Trophoblast cell (in vitro differentiated cells and primary cell): ENCODE measurements around the gene SPTB.

Experiments
- DNase-seq, 2 donors: peaks; one replicate each; pipeline ENCODE4 v3.0.0-alpha.2; 2016
- H2AFZ ChIP-seq: 2 replicates; pipeline ENCODE4 v1.6.1; 2013; ENCODE audit warnings: low read length, moderate library complexity, mild to moderate bottlenecking; ENCODE audit not compliant: insufficient read depth, poor library complexity
- H2AK5ac ChIP-seq: 2 replicates; pipeline ENCODE4 v1.6.1; 2013; ENCODE audit warnings: mild to moderate bottlenecking, low read length
- H2BK120ac ChIP-seq: 2 replicates; pipeline ENCODE4 v1.6.1; 2013; ENCODE audit warnings: low read length, mild to moderate bottlenecking, moderate library complexity; ENCODE audit not compliant: insufficient read depth, poor library complexity
- H2BK12ac ChIP-seq: 2 replicates; pipeline ENCODE4 v1.6.1; 2013; ENCODE audit warnings: mild to moderate bottlenecking, low read length, moderate library complexity
- H2BK5ac ChIP-seq: 2 replicates; pipeline ENCODE4 v1.6.1; 2013; ENCODE audit warnings: low read length, low read depth, moderate library complexity, mild to moderate bottlenecking; ENCODE audit not compliant: poor library complexity
- H3K14ac ChIP-seq: 2 replicates; pipeline ENCODE4 v1.6.1; 2013; ENCODE audit warnings: mild to moderate bottlenecking, low read length
- H3K18ac ChIP-seq: 2 replicates; pipeline ENCODE4 v1.6.1; 2013; ENCODE audit warnings: mild to moderate bottlenecking, low read length
- H3K23ac ChIP-seq: 2 replicates; pipeline ENCODE4 v1.6.1; 2013; ENCODE audit warnings: low read length
- H3K27ac ChIP-seq: 2 replicates; pipeline ENCODE4 v1.5.1; 2013; ENCODE audit warnings: low read depth, mild to moderate bottlenecking, inconsistent platforms, low read length, moderate library complexity
- H3K27me3 ChIP-seq: 2 replicates; pipeline ENCODE4 v1.6.1; 2013; ENCODE audit warnings: inconsistent platforms, mild to moderate bottlenecking, low read length, moderate library complexity; ENCODE audit not compliant: insufficient read depth
- H3K36me3 ChIP-seq, 2 experiments: 1 replicate in 1 of 2; 2 replicates in 1 of 2; pipeline ENCODE4 v1.6.1; 2013; ENCODE audit warnings: low read length in 2 of 2, mild to moderate bottlenecking in 2 of 2, moderate library complexity in 1 of 2; ENCODE audit not compliant: insufficient read depth in 2 of 2, control insufficient read depth in 1 of 2
- H3K4ac ChIP-seq: 2 replicates; pipeline ENCODE4 v1.6.1; 2013; ENCODE audit warnings: low read depth, mild to moderate bottlenecking, low read length, moderate library complexity
- H3K4me1 ChIP-seq, 2 experiments: 1 replicate in 1 of 2; 2 replicates in 1 of 2; pipeline ENCODE4 v1.6.1; 2013; ENCODE audit warnings: low read length in 2 of 2, mild to moderate bottlenecking in 2 of 2, moderate library complexity in 1 of 2; ENCODE audit not compliant: insufficient read depth in 2 of 2, control insufficient read depth in 1 of 2
- H3K4me2 ChIP-seq: 2 replicates; pipeline ENCODE4 v1.6.1; 2013; ENCODE audit warnings: inconsistent platforms, mild to moderate bottlenecking, low read length, moderate library complexity
- H3K4me3 ChIP-seq: 2 replicates; pipeline ENCODE4 v1.5.1; 2013; ENCODE audit warnings: mild to moderate bottlenecking, low read depth, low read length, inconsistent platforms
- H3K79me1 ChIP-seq: one replicate; pipeline ENCODE4 v1.6.1; 2013; ENCODE audit warnings: low read length
- H3K79me2 ChIP-seq: 2 replicates; pipeline ENCODE4 v1.6.1; 2013; ENCODE audit warnings: low read length, mild to moderate bottlenecking; ENCODE audit not compliant: control insufficient read depth, insufficient read depth, poor library complexity
- H3K9ac ChIP-seq: 2 replicates; pipeline ENCODE4 v1.6.1; 2013; ENCODE audit warnings: mild to moderate bottlenecking, low read length
- H3K9me3 ChIP-seq: 2 replicates; pipeline ENCODE4 v1.6.1; 2013; ENCODE audit warnings: low read depth, mild to moderate bottlenecking, control low read depth, inconsistent platforms, low read length; ENCODE audit not compliant: insufficient read depth
- H4K12ac ChIP-seq: 2 replicates; pipeline ENCODE4 v1.6.1; 2013; ENCODE audit warnings: low read depth, mild to moderate bottlenecking, low read length, moderate library complexity
- H4K8ac ChIP-seq: 2 replicates; pipeline ENCODE4 v1.6.1; 2013; ENCODE audit warnings: low read depth, mild to moderate bottlenecking, low read length, moderate library complexity
- H4K91ac ChIP-seq: one replicate; pipeline ENCODE4 v1.6.1; 2013; ENCODE audit warnings: low read depth, mild to moderate bottlenecking, low read length, moderate library complexity
- WGBS: extraction: QIAGEN DNeasy Blood & Tissue Kit; methylation state at CpG from one replicate; pipeline ENCODE4 v1.1.7; 2013; ENCODE audit warnings: missing lambda C conversion rate; ENCODE audit not compliant: insufficient read length, insufficient coverage; ENCODE audit errors: extremely low coverage; 5-methylcytosine and 5-hydroxymethylcytosine counted together

SPTB gene

GRCh38 chr14:64865992-64866391 lies 13.7 kb downstream of the SPTB start:
- Histone ChIP-seq H3K27ac (no peak overlapping the region), H3K23ac (no peak overlapping the region), H3K36me3 (no peaks in the 10 kb centered on the region), H3K27me3 (no peaks in the 10 kb centered on the region), H4K91ac (no peak overlapping the region), H2BK5ac (no peak overlapping the region), H2BK12ac (no peak overlapping the region), H2BK120ac (no peak overlapping the region), H4K12ac (no peak overlapping the region), H3K18ac (no peak overlapping the region), H3K4me3 (no peak overlapping the region), H3K4me2 (no peak overlapping the region), H3K9me3 (no peaks in the 10 kb centered on the region), H3K4ac (no peak overlapping the region), H2AFZ (no peak overlapping the region), H3K14ac (no peak overlapping the region), H2AK5ac (no peak overlapping the region), H3K79me1 (no peaks in the 10 kb centered on the region), H4K8ac (no peak overlapping the region), H3K79me2 (no peaks in the 10 kb centered on the region), H3K9ac (no peak overlapping the region), H3K4me1 (no peaks in the 10 kb centered on the region)
- WGBS, result no CpG with 5 or more reads among the region's 6 CpGs
- no peak for DNase-seq

- Histone ChIP-seq H3K27ac (no peak overlapping the region), H4K91ac (no peak overlapping the region), H3K9ac (no peak overlapping the region), H2BK120ac (no peak overlapping the region), H3K27me3 (no peaks in the 10 kb centered on the region), H3K4ac (no peak overlapping the region), H3K79me1 (no peaks in the 10 kb centered on the region), H2AFZ (no peak overlapping the region), H3K36me3 (no peaks in the 10 kb centered on the region), H3K18ac (no peak overlapping the region), H3K9me3 (no peaks in the 10 kb centered on the region), H3K14ac (no peak overlapping the region), H3K79me2 (no peaks in the 10 kb centered on the region), H4K8ac (no peak overlapping the region), H3K4me3 (no peak overlapping the region), H2BK12ac (no peak overlapping the region), H3K4me2 (no peak overlapping the region), H3K4me1 (no peaks in the 10 kb centered on the region), H4K12ac (no peak overlapping the region), H2AK5ac (no peak overlapping the region), H3K23ac (no peak overlapping the region), H2BK5ac (no peak overlapping the region)
- no peak for DNase-seq
- WGBS, result no CpG with 5 or more reads among the region's 6 CpGs
These were observed 14.6 kb downstream of the SPTB start for GRCh38 chr14:64865109-64865508.

GRCh38 chr14:64864258-64864657 lies 15.4 kb downstream of the SPTB start:
- no CpG with 5 or more reads among the region's 1 CpG for WGBS

GRCh38 chr14:64861916-64862315 lies 17.8 kb downstream of the SPTB start:
- H3K79me1 ChIP-seq, result no peaks in the 10 kb centered on the region
- H3K4ac ChIP-seq, result no peak overlapping the region
- WGBS, result no CpG with 5 or more reads among the region's 3 CpGs
- no peak overlapping the region for H3K27ac ChIP-seq
- no peak overlapping the region for H2AK5ac ChIP-seq
- H3K27me3 ChIP-seq, result no peaks in the 10 kb centered on the region
- no peaks in the 10 kb centered on the region for H3K9me3 ChIP-seq
- H2AFZ ChIP-seq, result no peak overlapping the region
- H2BK5ac ChIP-seq, result no peak overlapping the region
- H3K79me2 ChIP-seq, result no peaks in the 10 kb centered on the region
- no peak overlapping the region for H4K8ac ChIP-seq
- no peaks in the 10 kb centered on the region for H3K36me3 ChIP-seq
- no peak overlapping the region for H3K9ac ChIP-seq
- no peaks in the 10 kb centered on the region for H3K4me1 ChIP-seq
- no peak for DNase-seq
- H4K91ac ChIP-seq, result no peak overlapping the region
- no peak overlapping the region for H3K4me3 ChIP-seq
- no peak overlapping the region for H3K18ac ChIP-seq
- no peak overlapping the region for H3K23ac ChIP-seq
- no peak overlapping the region for H2BK120ac ChIP-seq
- H4K12ac ChIP-seq, result no peak overlapping the region
- no peak overlapping the region for H3K14ac ChIP-seq
- no peak overlapping the region for H3K4me2 ChIP-seq
- no peak overlapping the region for H2BK12ac ChIP-seq

More at GRCh38 chr14:64864258-64864657, 15.4 kb downstream of the SPTB start:
- no peak overlapping the region for H2BK12ac ChIP-seq
- H3K27ac ChIP-seq, result no peak overlapping the region
- H2AK5ac ChIP-seq, result no peak overlapping the region
- H4K12ac ChIP-seq, result no peak overlapping the region
- no peak overlapping the region for H3K18ac ChIP-seq
- no peak overlapping the region for H4K91ac ChIP-seq
- H3K4me3 ChIP-seq, result no peak overlapping the region
- no peak overlapping the region for H3K23ac ChIP-seq
- H4K8ac ChIP-seq, result no peak overlapping the region
- no peaks in the 10 kb centered on the region for H3K4me1 ChIP-seq
- H3K4ac ChIP-seq, result no peak overlapping the region
- DNase-seq, result no peak
- no peaks in the 10 kb centered on the region for H3K27me3 ChIP-seq
- H3K79me2 ChIP-seq, result no peaks in the 10 kb centered on the region
- H2BK5ac ChIP-seq, result no peak overlapping the region
- no peaks in the 10 kb centered on the region for H3K79me1 ChIP-seq
- no peak overlapping the region for H2AFZ ChIP-seq
- H3K36me3 ChIP-seq, result no peaks in the 10 kb centered on the region
- H3K4me2 ChIP-seq, result no peak overlapping the region
- H3K14ac ChIP-seq, result no peak overlapping the region
- H3K9ac ChIP-seq, result no peak overlapping the region
- no peaks in the 10 kb centered on the region for H3K9me3 ChIP-seq
- H2BK120ac ChIP-seq, result no peak overlapping the region
